Dendritic cell treated with granulocyte-macrophage colony-stimulating factor and Interleukin-4, amounts not matched to agents 40 ng/mL and 50 ng/mL, for 4 days (primary cell): ENCODE measurements around the gene CCR3.
"Not testable (repeated sequence)": the region's sequence is repeated elsewhere in the genome, so short reads cannot be mapped to it uniquely, and the experiment has no call there.

Experiments
- H3K27ac Mint-ChIP-seq: one replicate; pipeline ENCODE4 v1.8.0; 2022; ENCODE audit warnings: mild to moderate bottlenecking, mixed read lengths
- H3K27me3 Mint-ChIP-seq: one replicate; pipeline ENCODE4 v1.8.0; 2022; ENCODE audit warnings: mild to moderate bottlenecking, mixed read lengths
- H3K36me3 Mint-ChIP-seq: one replicate; pipeline ENCODE4 v1.8.0; 2022; ENCODE audit warnings: low read depth, mixed read lengths
- H3K4me1 Mint-ChIP-seq: one replicate; pipeline ENCODE4 v1.8.0; 2022; ENCODE audit warnings: low read depth, mixed read lengths
- H3K4me3 Mint-ChIP-seq: one replicate; pipeline ENCODE4 v1.8.0; 2022; ENCODE audit warnings: mild to moderate bottlenecking, moderate library complexity, mixed read lengths
- H3K9me3 Mint-ChIP-seq: one replicate; pipeline ENCODE4 v1.8.0; 2022; ENCODE audit warnings: mixed read lengths
- intact Hi-C: fragments of 100-400 bp; cut with micrococcal nuclease; formaldehyde crosslinking; loops from one replicate; pipeline ENCODE4 v1.15.0; 2022

CCR3 gene

GRCh38 chr3:46242120-46242519 is at the start of gene CCR3:
Gene CCR3, plus strand, starts transcription at chr3:46242460. Its CDS starts 22,699 bp downstream, at chr3:46265159.
- Mint-ChIP-seq H3K9me3 (no peaks in the 10 kb centered on the region), H3K27ac (peak within 1 kb of the TSS; percentile 79), H3K36me3 (no peaks in the 10 kb centered on the region), H3K27me3 (no peaks in the 10 kb centered on the region), H3K4me1 (peaks cover 40% of the 10 kb centered on the region), H3K4me3 (no peak within 1 kb of the TSS)
- intact Hi-C loops: no loop called here

GRCh38 chr3:46192939-46193338 is 49.3 kb upstream of the CCR3 start:
- Mint-ChIP-seq H3K36me3 (peaks cover 7% of the 10 kb centered on the region), H3K9me3 (peaks cover 16% of the 10 kb centered on the region), H3K4me1 (peaks cover 39% of the 10 kb centered on the region), H3K4me3 (no peak overlapping the region), H3K27ac (peak overlapping the region; percentile 70), H3K27me3 (no peaks in the 10 kb centered on the region)
- intact Hi-C loops: no loop called here

GRCh38 chr3:46193436-46193835 is 48.8 kb upstream of the CCR3 start:
- H3K36me3 Mint-ChIP-seq: peaks cover 11% of the 10 kb centered on the region
- peaks cover 16% of the 10 kb centered on the region for H3K9me3 Mint-ChIP-seq
- no peaks in the 10 kb centered on the region for H3K27me3 Mint-ChIP-seq
- H3K4me3 Mint-ChIP-seq: no peak overlapping the region
- peak overlapping the region; percentile 70 for H3K27ac Mint-ChIP-seq
- peaks cover 34% of the 10 kb centered on the region for H3K4me1 Mint-ChIP-seq
- intact Hi-C loops: no loop called here

- H3K9me3 Mint-ChIP-seq: peaks cover 16% of the 10 kb centered on the region
- H3K27me3 Mint-ChIP-seq: no peaks in the 10 kb centered on the region
- peaks cover 43% of the 10 kb centered on the region for H3K4me1 Mint-ChIP-seq
- H3K4me3 Mint-ChIP-seq: no peak overlapping the region
- H3K36me3 Mint-ChIP-seq: peaks cover 25% of the 10 kb centered on the region
- intact Hi-C loops: no loop called here
- H3K27ac Mint-ChIP-seq: no peak overlapping the region
These were observed 47.2 kb upstream of the CCR3 start for GRCh38 chr3:46194868-46195553.

GRCh38 chr3:46196261-46196957 is 45.9 kb upstream of the CCR3 start:
- intact Hi-C loops: no loop called here
- H3K27ac Mint-ChIP-seq: no peak overlapping the region
- no peak overlapping the region for H3K4me3 Mint-ChIP-seq
- no peaks in the 10 kb centered on the region for H3K27me3 Mint-ChIP-seq
- H3K4me1 Mint-ChIP-seq: peaks cover 47% of the 10 kb centered on the region
- H3K9me3 Mint-ChIP-seq: peaks cover 16% of the 10 kb centered on the region
- peaks cover 39% of the 10 kb centered on the region for H3K36me3 Mint-ChIP-seq

GRCh38 chr3:46200211-46200610 is 42.0 kb upstream of the CCR3 start:
- Mint-ChIP-seq H3K4me3 (no peak overlapping the region), H3K9me3 (peaks cover 3% of the 10 kb centered on the region), H3K4me1 (peaks cover 65% of the 10 kb centered on the region), H3K27me3 (no peaks in the 10 kb centered on the region), H3K27ac (peak overlapping the region; percentile 36), H3K36me3 (peaks cover 73% of the 10 kb centered on the region)
- intact Hi-C loops: no loop called here

GRCh38 chr3:46200790-46201189 is 41.5 kb upstream of the CCR3 start:
- peaks cover 68% of the 10 kb centered on the region for H3K4me1 Mint-ChIP-seq
- H3K9me3 Mint-ChIP-seq: no peaks in the 10 kb centered on the region
- peak overlapping the region; percentile 21 for H3K27ac Mint-ChIP-seq
- H3K4me3 Mint-ChIP-seq: no peak overlapping the region
- H3K27me3 Mint-ChIP-seq: no peaks in the 10 kb centered on the region
- intact Hi-C loops: no loop called here
- peaks cover 76% of the 10 kb centered on the region for H3K36me3 Mint-ChIP-seq

- peak overlapping the region; percentile 53 for H3K4me3 Mint-ChIP-seq
- no peaks in the 10 kb centered on the region for H3K9me3 Mint-ChIP-seq
- peak overlapping the region; percentile 97 for H3K27ac Mint-ChIP-seq
- H3K36me3 Mint-ChIP-seq: peaks cover 93% of the 10 kb centered on the region
- H3K27me3 Mint-ChIP-seq: no peaks in the 10 kb centered on the region
- H3K4me1 Mint-ChIP-seq: peaks cover 73% of the 10 kb centered on the region
- intact Hi-C loops: no loop called here
These were observed 39.7 kb upstream of the CCR3 start for GRCh38 chr3:46202535-46202934.

GRCh38 chr3:46203681-46204080 is 38.6 kb upstream of the CCR3 start:
- Mint-ChIP-seq H3K9me3 (no peaks in the 10 kb centered on the region), H3K4me3 (peak overlapping the region; percentile 79), H3K4me1 (peaks cover 76% of the 10 kb centered on the region), H3K27me3 (no peaks in the 10 kb centered on the region), H3K36me3 (peaks cover 96% of the 10 kb centered on the region), H3K27ac (peak overlapping the region; percentile 97)
- intact Hi-C loops: no loop called here

- H3K9me3 Mint-ChIP-seq: no peaks in the 10 kb centered on the region
- peaks cover 80% of the 10 kb centered on the region for H3K36me3 Mint-ChIP-seq
- no peaks in the 10 kb centered on the region for H3K27me3 Mint-ChIP-seq
- intact Hi-C loops: loop anchor here (5.0 kb wide), 2 partner anchors 73 to 107 kb away; no protein-coding TSS in a partner anchor
- peak overlapping the region; percentile 79 for H3K4me3 Mint-ChIP-seq
- peak overlapping the region; percentile 97 for H3K27ac Mint-ChIP-seq
- peaks cover 76% of the 10 kb centered on the region for H3K4me1 Mint-ChIP-seq
These were observed 36.8 kb upstream of the CCR3 start for GRCh38 chr3:46205286-46205960.

GRCh38 chr3:46206282-46207015 is 35.8 kb upstream of the CCR3 start:
- Mint-ChIP-seq H3K27ac (peak overlapping the region; percentile 97), H3K4me1 (peaks cover 72% of the 10 kb centered on the region), H3K27me3 (no peaks in the 10 kb centered on the region), H3K9me3 (no peaks in the 10 kb centered on the region), H3K36me3 (peaks cover 70% of the 10 kb centered on the region), H3K4me3 (peak overlapping the region; percentile 79)
- intact Hi-C loops: loop anchor here (5.0 kb wide), 2 partner anchors 74 to 106 kb away; no protein-coding TSS in a partner anchor

- peak overlapping the region; percentile 79 for H3K4me3 Mint-ChIP-seq
- H3K36me3 Mint-ChIP-seq: peaks cover 59% of the 10 kb centered on the region
- H3K27ac Mint-ChIP-seq: peak overlapping the region; percentile 97
- not testable (repeated sequence) for H3K9me3 Mint-ChIP-seq, H3K27me3 Mint-ChIP-seq
- intact Hi-C loops: loop anchor here (5.0 kb wide), 2 partner anchors 75 to 105 kb away; no protein-coding TSS in a partner anchor
- H3K4me1 Mint-ChIP-seq: peaks cover 62% of the 10 kb centered on the region
These were observed 34.7 kb upstream of the CCR3 start for GRCh38 chr3:46207514-46207913.

GRCh38 chr3:46208167-46208704 is 34.0 kb upstream of the CCR3 start, which contains the start of gene CCR1:
Gene CCR1, minus strand, starts transcription at chr3:46208313. Its CDS starts 4,000 bp downstream, at chr3:46204313.
- H3K27me3 Mint-ChIP-seq: no peaks in the 10 kb centered on the region
- intact Hi-C loops: loop anchor here (2.0 to 5.0 kb wide), 4 partner anchors 76 to 161 kb away; no protein-coding TSS in a partner anchor

More at GRCh38 chr3:46208167-46208704, 34.0 kb upstream of the CCR3 start, which contains the start of gene CCR1:
- Mint-ChIP-seq H3K4me3 (peak within 1 kb of the TSS; percentile 79), H3K4me1 (peaks cover 54% of the 10 kb centered on the region), H3K27ac (peak within 1 kb of the TSS; percentile 97), H3K36me3 (peaks cover 52% of the 10 kb centered on the region), H3K9me3 (no peaks in the 10 kb centered on the region)
